Gastroesophageal sphincter (tissue), 4 donors: Measurements from ENCODE around the gene TOX2. TPM values are rescaled to one million over a fixed set of nuclear protein-coding genes. Genes with fewer than 3 reads are reported as not detected.
A peak's percentile ranks its signal among the peaks of the same experiment; 100 is the strongest.

Source experiments
- ATAC-seq: fragments of 150-250 bp; one replicate; pipeline ENCODE4 v1.9.1; 2016; ENCODE audit warnings: mild to moderate bottlenecking, moderate library complexity
- H3K27ac ChIP-seq, 4 donors: fragments of 200-600 bp; sonication (generic) in 3 of 4; 1 replicate in 3 of 4; 2 replicates in 1 of 4; pipeline ENCODE4 v1.5.1; 2016 to 2019
- H3K27me3 ChIP-seq: fragments of 200-600 bp; sonication (generic); one replicate; pipeline ENCODE4 v1.5.1; 2019
- H3K36me3 ChIP-seq, 2 donors: fragments of 200-600 bp; sonication (generic); one replicate each; pipeline ENCODE4 v1.5.1; 2019; ENCODE audit warnings: control low read depth in 1 of 2
- H3K4me1 ChIP-seq, 3 donors: fragments of 200-600 bp; sonication (generic); 1 replicate in 2 of 3; 2 replicates in 1 of 3; pipeline ENCODE4 v1.5.1; 2016 to 2019; ENCODE audit warnings: control low read depth in 2 of 3
- H3K4me3 ChIP-seq, 2 donors: fragments of 200-600 bp; sonication (generic); one replicate each; pipeline ENCODE4 v1.5.1; 2019; ENCODE audit warnings: mild to moderate bottlenecking in 1 of 2, moderate library complexity in 1 of 2
- H3K9me3 ChIP-seq, 3 donors: fragments of 200-600 bp; sonication (generic); one replicate each; pipeline ENCODE4 v1.5.1; 2017 to 2019; ENCODE audit warnings: control low read depth in 2 of 3
- CTCF ChIP-seq, 4 experiments: fragments of 200-600 bp in 2 of 4; fragments of 450-650 bp in 2 of 4; sonication (generic) in 1 of 4; IDR thresholded peaks; one replicate each; pipeline ENCODE4 v1.5.1; 2017 to 2019; ENCODE audit warnings: antibody characterized with exemption in 4 of 4, mild to moderate bottlenecking in 2 of 4, moderate library complexity in 2 of 4
- EP300 ChIP-seq: sonication (generic); formaldehyde crosslinking; IDR thresholded peaks from one replicate; pipeline ENCODE4 v1.6.1; 2017; ENCODE audit warnings: antibody characterized with exemption, mild to moderate bottlenecking
- POLR2A ChIP-seq, 2 donors: fragments of 450-650 bp; IDR thresholded peaks; one replicate each; pipeline ENCODE4 v1.6.1; 2017; ENCODE audit warnings: antibody characterized with exemption in 2 of 2, mild to moderate bottlenecking in 2 of 2, moderate library complexity in 1 of 2
- POLR2AphosphoS5 ChIP-seq: sonication (generic); formaldehyde crosslinking; IDR thresholded peaks from one replicate; pipeline ENCODE4 v1.6.1; 2017; ENCODE audit warnings: antibody characterized with exemption
- WGBS, 2 donors: methylation state at CpG; one replicate each; pipeline ENCODE4 v1.1.5; 2018; ENCODE audit warnings: low coverage in 1 of 2; 5-methylcytosine and 5-hydroxymethylcytosine counted together
- total RNA-seq, 4 donors: library from RNA; depleted of rRNA; stranded (reverse); fragments of >200 nt; gene quantifications; one replicate each; pipeline ENCODE4 v1.1.0, GENCODE V29; 2016

TOX2 gene
- total RNA-seq, 4 donors from 2014 or later = 16.4 to 47.8 (median 40.3) TPM

GRCh38 chr20:43975096-43975768 lies 60.6 kb downstream of the TOX2 start:
- TF ChIP-seq POLR2AphosphoS5 (no peak), CTCF (IDR thresholded peaks at IDR 0.05) (no peak), EP300 (no peak), POLR2A (IDR thresholded peaks at IDR 0.05) (no peak)
- 66 to 79% methylated on average over 4 to 6 of the region's 6 CpGs for WGBS, 2 donors
- Histone ChIP-seq H3K36me3 (peaks cover 0 to 40% of the 10 kb centered on the region in 2 donors), H3K27me3 (no peaks in the 10 kb centered on the region), H3K27ac (no peak overlapping the region), H3K4me3 (no peak overlapping the region), H3K4me1 (no peaks in the 10 kb centered on the region), H3K9me3 (no peaks in the 10 kb centered on the region)
- ATAC-seq = no peak

DNA sequence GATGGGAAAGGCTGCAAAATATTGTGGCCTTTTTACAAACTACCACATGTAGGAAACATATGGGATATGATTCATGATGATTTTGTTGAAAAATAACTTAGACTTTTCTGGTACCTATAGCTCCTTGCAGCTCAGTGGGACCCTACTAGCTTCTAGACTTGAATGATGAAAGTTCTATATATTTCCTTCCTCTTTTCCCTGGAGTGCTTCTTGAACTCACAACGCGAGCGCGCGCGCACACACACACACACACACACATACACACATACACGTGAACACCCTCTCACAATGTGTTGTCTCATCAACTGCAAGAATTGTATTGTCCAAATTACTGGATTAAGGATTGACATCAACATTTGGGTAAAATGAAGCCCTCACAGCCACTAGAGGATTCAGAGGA lies 61.9 kb downstream of the TOX2 start:
- H3K27ac ChIP-seq = no peak overlapping the region
- no peaks in the 10 kb centered on the region for H3K9me3 ChIP-seq
- H3K36me3 ChIP-seq = peaks cover 0 to 40% of the 10 kb centered on the region in 2 donors
- ATAC-seq = no peak
- WGBS, 2 donors = 68 to 86% methylated on average over 2 to 7 of the region's 7 CpGs
- H3K27me3 ChIP-seq = no peaks in the 10 kb centered on the region
- TF ChIP-seq POLR2AphosphoS5 = no peak
- no peak for TF ChIP-seq POLR2A (IDR thresholded peaks at IDR 0.05)
- TF ChIP-seq CTCF (IDR thresholded peaks at IDR 0.05) = no peak
- no peak for TF ChIP-seq EP300
- no peak overlapping the region for H3K4me3 ChIP-seq
- no peaks in the 10 kb centered on the region for H3K4me1 ChIP-seq

DNA sequence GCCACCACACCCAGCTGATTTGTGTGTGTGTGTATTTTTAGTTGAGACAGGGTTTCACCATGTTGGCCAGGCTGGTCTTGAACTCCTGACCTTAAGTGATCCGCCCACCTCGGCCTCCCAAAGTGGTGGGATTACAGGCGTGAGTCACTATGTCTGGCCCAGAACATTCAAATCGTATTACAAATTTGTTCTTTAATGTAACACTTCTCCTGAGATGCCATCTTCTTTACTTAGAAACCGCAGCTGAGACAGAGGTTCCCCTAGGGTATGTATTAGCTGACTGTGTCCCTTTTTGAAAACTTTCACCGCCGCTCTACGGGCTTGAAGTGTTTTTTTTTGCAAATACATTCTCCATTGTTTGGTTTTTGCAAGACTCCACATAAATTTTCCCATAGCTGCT lies 62.6 kb downstream of the TOX2 start:
- WGBS, 2 donors = 80 to 81% methylated on average over 4 to 6 of the region's 8 CpGs
- TF ChIP-seq POLR2A (IDR thresholded peaks at IDR 0.05) = no peak
- TF ChIP-seq CTCF (IDR thresholded peaks at IDR 0.05) = no peak
- peak; percentile 11 for TF ChIP-seq POLR2AphosphoS5

DNA sequence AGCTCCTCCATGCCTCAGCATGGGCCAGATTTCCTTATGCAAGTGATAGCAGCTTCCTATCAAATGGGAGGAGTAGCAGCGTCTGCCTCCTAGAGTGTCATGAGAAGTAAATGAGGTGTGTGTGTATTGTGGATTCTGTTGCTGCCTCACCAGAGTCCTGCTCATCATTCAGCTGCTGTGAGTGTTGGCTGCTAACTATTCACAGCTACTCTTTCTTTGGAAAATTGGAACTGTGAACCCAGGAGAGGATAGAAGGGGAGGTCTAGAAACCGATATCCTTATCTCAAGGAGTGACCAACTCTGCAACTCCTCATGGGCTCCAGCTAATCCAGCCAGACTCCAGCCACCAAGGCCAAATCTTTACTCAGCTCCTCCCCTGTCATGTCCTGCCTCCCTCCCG lies 63.3 kb downstream of the TOX2 start:
- Histone ChIP-seq H3K4me1 (no peaks in the 10 kb centered on the region), H3K27me3 (no peaks in the 10 kb centered on the region), H3K4me3 (no peak overlapping the region), H3K36me3 (peaks cover 0 to 40% of the 10 kb centered on the region in 2 donors), H3K27ac (no peak overlapping the region), H3K9me3 (no peaks in the 10 kb centered on the region)
- ATAC-seq = no peak
- TF ChIP-seq EP300 (no peak), POLR2AphosphoS5 (no peak), CTCF (IDR thresholded peaks at IDR 0.05) (no peak)
- WGBS, 2 donors = 60 to 100% methylated on average over 2 to 3 of the region's 3 CpGs

More for the DNA sequence above, 62.6 kb downstream of the TOX2 start:
- Histone ChIP-seq H3K9me3 (no peaks in the 10 kb centered on the region), H3K4me3 (no peak overlapping the region), H3K36me3 (peaks cover 0 to 40% of the 10 kb centered on the region in 2 donors), H3K27me3 (no peaks in the 10 kb centered on the region), H3K4me1 (no peaks in the 10 kb centered on the region), H3K27ac (no peak overlapping the region)
- ATAC-seq = no peak

- no peak overlapping the region for H3K27ac ChIP-seq
- no peaks in the 10 kb centered on the region for H3K27me3 ChIP-seq
- TF ChIP-seq POLR2A (IDR thresholded peaks at IDR 0.05) (no peak), POLR2AphosphoS5 (no peak), CTCF (IDR thresholded peaks at IDR 0.05) (no peak), EP300 (no peak)
- no peak for ATAC-seq
- no peak overlapping the region for H3K4me3 ChIP-seq
- 89 to 94% methylated on average over 3 to 4 of the region's 4 CpGs for WGBS, 2 donors
- peaks cover 0 to 7% (median 0%) of the 10 kb centered on the region in 3 donors for H3K4me1 ChIP-seq
- peaks cover 0 to 25% of the 10 kb centered on the region in 2 donors for H3K36me3 ChIP-seq
- H3K9me3 ChIP-seq = no peaks in the 10 kb centered on the region
These were observed 65.0 kb downstream of the TOX2 start for GRCh38 chr20:43979576-43980105.
